Cardiac muscle cell (in vitro differentiated cells and primary cell): ENCODE results near the gene OAT. TPM values are rescaled to one million over a fixed set of nuclear protein-coding genes. Genes with fewer than 3 reads are reported as not detected.
A peak's percentile ranks its signal among the peaks of the same experiment; 100 is the strongest.

Experiments used
- DNase-seq, 2 donors: peaks; one replicate each; pipeline versions ENCODE4 v3.0.0 to v3.0.0-alpha.2; 2010 to 2017; ENCODE audit warnings: low read depth in 1 of 2, low spot score in 1 of 2
- H3K27ac ChIP-seq: fragments of 200-600 bp; sonication (generic); 2 replicates; pipeline ENCODE4 v1.5.1; 2016
- H3K27me3 ChIP-seq: fragments of 200-600 bp; sonication (generic); 2 replicates; pipeline ENCODE4 v1.6.0; 2016; ENCODE audit warnings: control low read depth
- H3K36me3 ChIP-seq: fragments of 200-600 bp; sonication (generic); 2 replicates; pipeline ENCODE4 v1.5.1; 2016; ENCODE audit warnings: control low read depth
- H3K4me1 ChIP-seq: fragments of 200-600 bp; sonication (generic); 2 replicates; pipeline ENCODE4 v1.8.1; 2017; ENCODE audit warnings: low read depth, mild to moderate bottlenecking, mixed run types
- H3K4me3 ChIP-seq: fragments of 200-600 bp; sonication (generic); 2 replicates; pipeline ENCODE4 v1.5.1; 2016; ENCODE audit warnings: mild to moderate bottlenecking
- H3K9me3 ChIP-seq: fragments of 200-600 bp; sonication (generic); 2 replicates; pipeline ENCODE4 v1.5.1; 2017; ENCODE audit warnings: low read depth, mild to moderate bottlenecking, control low read depth
- CTCF ChIP-seq: IDR thresholded peaks from 2 replicates; pipeline ENCODE4 v1.5.1; 2012; ENCODE audit warnings: low read depth, mild to moderate bottlenecking, low read length
- polyA plus RNA-seq: library from polyadenylated mRNA; unstranded; fragments of >200 nt; fragmentation: Nextera tagmentation; extraction: Ambion mirVana; gene quantifications from 2 replicates; pipeline ENCODE4 v1.2.1, GENCODE V29; 2016
- total RNA-seq: library from RNA; depleted of rRNA; stranded (reverse); fragments of >200 nt; gene quantifications from 2 replicates; pipeline ENCODE4 v1.2.3, GENCODE V29; 2016

Gene OAT
- total and polyA plus RNA-seq, 2 experiments from 2014 or later, result 22.2 to 46.7 TPM

GRCh38 chr10:124384591-124385190, 34.0 kb downstream of the OAT start:
- H3K9me3 ChIP-seq, result no peaks in the 10 kb centered on the region
- H3K4me3 ChIP-seq, result no peak overlapping the region
- no peaks in the 10 kb centered on the region for H3K4me1 ChIP-seq
- no peak overlapping the region for H3K27ac ChIP-seq
- TF ChIP-seq CTCF, result no peak
- no peak for DNase-seq
- H3K36me3 ChIP-seq, result no peaks in the 10 kb centered on the region
- peaks cover 2% of the 10 kb centered on the region for H3K27me3 ChIP-seq

DNA sequence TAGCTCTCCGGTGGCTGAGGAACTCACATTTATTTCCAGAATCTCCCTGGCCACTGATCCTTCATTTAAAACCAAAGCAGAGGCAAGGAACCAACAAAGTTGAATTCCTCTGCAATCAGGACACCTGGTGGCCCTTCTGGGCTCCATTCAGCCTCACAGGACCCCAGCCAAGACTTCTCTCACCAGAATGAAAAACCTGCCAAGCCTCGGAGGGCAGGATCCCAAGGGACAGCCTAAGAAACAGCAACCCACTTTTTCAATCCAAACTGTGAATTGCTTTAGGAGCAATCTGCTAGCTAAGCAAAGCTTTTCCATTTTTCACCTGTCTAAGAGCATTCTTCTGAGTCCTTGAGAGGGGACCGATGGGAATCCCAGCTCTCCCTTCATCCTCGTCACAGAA, 34.6 kb downstream of the OAT start:
- H3K4me3 ChIP-seq, result no peak overlapping the region
- no peaks in the 10 kb centered on the region for H3K4me1 ChIP-seq
- peak in 1 of 2 donors; percentile 29 for DNase-seq
- no peak for TF ChIP-seq CTCF
- H3K27ac ChIP-seq, result no peak overlapping the region
- H3K36me3 ChIP-seq, result no peaks in the 10 kb centered on the region
- H3K9me3 ChIP-seq, result no peaks in the 10 kb centered on the region
- peaks cover 3% of the 10 kb centered on the region for H3K27me3 ChIP-seq

DNA sequence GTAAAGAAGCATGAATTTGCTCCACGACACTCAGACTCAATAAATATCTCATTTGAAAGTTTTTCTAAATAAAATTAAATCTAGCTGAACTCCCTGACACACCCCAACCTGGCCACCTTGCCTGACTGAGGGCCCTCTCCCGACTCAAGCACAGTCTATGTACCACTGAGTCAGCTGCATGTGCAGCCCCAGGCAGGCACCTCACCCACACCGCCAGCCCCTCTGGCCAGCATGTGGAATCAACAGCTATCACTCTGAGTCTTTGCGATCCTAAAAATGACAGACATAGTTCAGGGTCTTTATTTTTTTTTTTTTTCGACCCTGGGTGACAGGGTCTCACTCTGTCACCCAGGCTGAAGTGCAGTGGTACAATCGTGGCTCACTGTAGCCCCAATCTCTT, 35.2 kb downstream of the OAT start:
- no peak for TF ChIP-seq CTCF
- DNase-seq, result no peak
- Histone ChIP-seq H3K4me3 (no peak overlapping the region), H3K27me3 (peaks cover 6% of the 10 kb centered on the region), H3K36me3 (no peaks in the 10 kb centered on the region), H3K4me1 (no peaks in the 10 kb centered on the region), H3K27ac (no peak overlapping the region), H3K9me3 (no peaks in the 10 kb centered on the region)

- H3K36me3 ChIP-seq, result no peaks in the 10 kb centered on the region
- DNase-seq, result no peak
- no peak for TF ChIP-seq CTCF
- H3K9me3 ChIP-seq, result no peaks in the 10 kb centered on the region
- H3K27ac ChIP-seq, result no peak overlapping the region
- peaks cover 10% of the 10 kb centered on the region for H3K27me3 ChIP-seq
- no peak overlapping the region for H3K4me3 ChIP-seq
- no peaks in the 10 kb centered on the region for H3K4me1 ChIP-seq
Measured at GRCh38 chr10:124381011-124381611, 37.6 kb downstream of the OAT start.

- Histone ChIP-seq H3K4me1 (no peaks in the 10 kb centered on the region), H3K36me3 (no peaks in the 10 kb centered on the region), H3K9me3 (no peaks in the 10 kb centered on the region), H3K4me3 (no peak overlapping the region), H3K27ac (no peak overlapping the region), H3K27me3 (peaks cover 10% of the 10 kb centered on the region)
- no peak for DNase-seq
- no peak for TF ChIP-seq CTCF
Measured at GRCh38 chr10:124380256-124380995, 38.3 kb downstream of the OAT start.
